Inflammatory macrophage (primary cell): ENCODE measurements around the gene SEPTIN7.

Experiments used
- DNase-seq, 2 donors: peaks; one replicate each; pipeline ENCODE4 v3.0.0-alpha.2; 2020 to 2022

Gene SEPTIN7

GRCh38 chr7:35792472-35792871 is 8.4 kb upstream of the SEPTIN7 start:
- no peak for DNase-seq

- no peak for DNase-seq
These were observed 7.9 kb upstream of the SEPTIN7 start for GRCh38 chr7:35792873-35793489.

GRCh38 chr7:35797311-35797710 is 3.5 kb upstream of the SEPTIN7 start:
- DNase-seq, result no peak

GRCh38 chr7:35799846-35800717 is 775 bp upstream of the SEPTIN7 start:
- peak; percentile 91 to 92 for DNase-seq

- peak; percentile 65 to 72 for DNase-seq
These were observed 690 bp downstream of the SEPTIN7 start for GRCh38 chr7:35801392-35802101.

- peak in 1 of 2 donors; percentile 3 for DNase-seq
These were observed 1.2 kb downstream of the SEPTIN7 start for GRCh38 chr7:35802102-35802466.

GRCh38 chr7:35802649-35803048 is 1.8 kb downstream of the SEPTIN7 start:
- DNase-seq, result no peak

GRCh38 chr7:35804231-35804970 is 3.5 kb downstream of the SEPTIN7 start:
- DNase-seq, result no peak

GRCh38 chr7:35805876-35806275 is 5.0 kb downstream of the SEPTIN7 start:
- peak; percentile 45 to 56 for DNase-seq

GRCh38 chr7:35816514-35816913 is 15.7 kb downstream of the SEPTIN7 start:
- DNase-seq, result no peak

GRCh38 chr7:35817181-35817580 is 16.3 kb downstream of the SEPTIN7 start:
- no peak for DNase-seq

GRCh38 chr7:35817930-35818329 is 17.1 kb downstream of the SEPTIN7 start:
- no peak for DNase-seq

GRCh38 chr7:35818513-35818912 is 17.7 kb downstream of the SEPTIN7 start:
- DNase-seq, result no peak

- no peak for DNase-seq
These were observed 18.5 kb downstream of the SEPTIN7 start for GRCh38 chr7:35819310-35819709.

- DNase-seq, result no peak
These were observed 19.3 kb downstream of the SEPTIN7 start for GRCh38 chr7:35819954-35820703.

GRCh38 chr7:35820858-35821257 is 20.0 kb downstream of the SEPTIN7 start:
- DNase-seq, result no peak

GRCh38 chr7:35823440-35823839 is 22.6 kb downstream of the SEPTIN7 start:
- DNase-seq, result no peak

GRCh38 chr7:35825974-35826373 is 25.1 kb downstream of the SEPTIN7 start:
- no peak for DNase-seq

- no peak for DNase-seq
These were observed 25.9 kb downstream of the SEPTIN7 start for GRCh38 chr7:35826751-35827150.

- DNase-seq, result no peak
These were observed 28.0 kb downstream of the SEPTIN7 start for GRCh38 chr7:35828817-35829216.

GRCh38 chr7:35831208-35831607 is 30.4 kb downstream of the SEPTIN7 start:
- no peak for DNase-seq
